Panc1 (cell line): ENCODE results near the gene EPC1. TPM values are rescaled to one million over a fixed set of nuclear protein-coding genes. Genes with fewer than 3 reads are reported as not detected.
"Not testable (repeated sequence)": the region's sequence is repeated elsewhere in the genome, so short reads cannot be mapped to it uniquely, and the experiment has no call there.

Source experiments
- ATAC-seq: fragments of 200-7000 bp; cut with Tn5 transposase; 2 replicates; pipeline ENCODE4 v1.9.1; 2020; ENCODE audit warnings: mild to moderate bottlenecking, moderate library complexity
- BruUV-seq: library from RNA; stranded (reverse); fragments of 400-500 nt; replicated peaks from 2 replicates; lab custom pipeline; 2021; lab: Mats Ljungman, UMichigan
- CTCF ChIA-PET: fragments of 300-600 bp; sonication (Branson Sonifier 250); formaldehyde crosslinking; loops from one replicate; lab custom pipeline; 2022; ENCODE audit warnings: antibody characterized with exemption; lab: Charles Lee
- POLR2A ChIA-PET: fragments of 300-600 bp; sonication (Branson Sonifier 250); formaldehyde crosslinking; loops from one replicate; lab custom pipeline; 2022; ENCODE audit warnings: antibody characterized with exemption; lab: Charles Lee
- DNase-seq: peaks from one replicate; pipeline ENCODE4 v3.0.0-alpha.2; 2010; ENCODE audit warnings: low read depth, low spot score
- H3K27ac ChIP-seq: 2 replicates; pipeline ENCODE4 v1.5.1; 2011; ENCODE audit warnings: mild to moderate bottlenecking, low read length, inconsistent platforms
- H3K27me3 ChIP-seq: fragments of 200-500 bp; sonication (Bioruptor generic); 2 replicates; pipeline ENCODE4 v1.6.0; 2014; ENCODE audit warnings: low read length, inconsistent platforms; ENCODE audit not compliant: control insufficient read depth, insufficient read depth
- H3K36me3 ChIP-seq: fragments of 200-500 bp; sonication (Bioruptor generic); 2 replicates; pipeline ENCODE4 v1.5.1; 2014; ENCODE audit warnings: inconsistent platforms, mild to moderate bottlenecking, low read length, moderate library complexity; ENCODE audit not compliant: control insufficient read depth, insufficient read depth
- H3K4me1 ChIP-seq: 2 replicates; pipeline ENCODE4 v1.5.1; 2011; ENCODE audit warnings: inconsistent platforms, mild to moderate bottlenecking, low read length, moderate library complexity; ENCODE audit not compliant: control insufficient read depth, insufficient read depth
- H3K4me3 ChIP-seq, 2 experiments: 2 replicates each; pipeline ENCODE4 v1.5.1; 2011 to 2012; ENCODE audit warnings: low read depth in 2 of 2, low read length in 2 of 2, mild to moderate bottlenecking in 2 of 2, inconsistent platforms in 1 of 2, moderate library complexity in 1 of 2
- H3K9me3 ChIP-seq: fragments of 200-500 bp; sonication (Bioruptor generic); 2 replicates; pipeline ENCODE4 v1.5.1; 2014; ENCODE audit warnings: low read depth, mild to moderate bottlenecking, inconsistent platforms, low read length, moderate library complexity; ENCODE audit not compliant: control insufficient read depth, insufficient read depth
- CTCF ChIP-seq: fragments of 450-650 bp; IDR thresholded peaks from 2 replicates; pipeline ENCODE4 v1.5.1; 2017; ENCODE audit warnings: mild to moderate bottlenecking
- POLR2AphosphoS5 ChIP-seq: IDR thresholded peaks from 2 replicates; pipeline ENCODE4 v1.6.1; 2012; ENCODE audit warnings: mild to moderate bottlenecking, low read depth, low read length, moderate library complexity
- REST ChIP-seq, 2 experiments: IDR thresholded peaks; 2 replicates each; pipeline ENCODE4 v1.6.1; 2011 to 2012; ENCODE audit warnings: low read depth in 2 of 2, control low read depth in 1 of 2, low read length in 1 of 2, mild to moderate bottlenecking in 1 of 2, moderate library complexity in 1 of 2; ENCODE audit not compliant: insufficient read depth in 1 of 2
- SIN3A ChIP-seq: IDR thresholded peaks from 2 replicates; pipeline ENCODE4 v1.6.1; 2012; ENCODE audit warnings: low read depth, mild to moderate bottlenecking, low read length, moderate library complexity, borderline replicate concordance; ENCODE audit not compliant: insufficient read depth
- TCF7L2 ChIP-seq: IDR thresholded peaks from 2 replicates; pipeline ENCODE4 v1.6.1; 2011; ENCODE audit warnings: mild to moderate bottlenecking, low read depth, low read length, inconsistent platforms
- in situ Hi-C: cut with HindIII; loops from 2 replicates; pipeline ENCODE4 v1.10.0; 2016; ENCODE audit warnings: low sequenced_read_pairs, low pct_unique_long_range_greater_than_20kb
- intact Hi-C: fragments of 100-400 bp; cut with micrococcal nuclease; formaldehyde crosslinking; loops from one replicate; pipeline ENCODE4 v1.10.0; 2022; ENCODE audit not compliant: unreplicated experiment
- total RNA-seq: library from RNA; stranded (reverse); gene quantifications from one replicate; pipeline ENCODE4 v1.2.1, GENCODE V29; 2021; ENCODE audit not compliant: unreplicated experiment

The EPC1 gene
- total RNA-seq, 1 experiment from 2014 or later, result 18.4 TPM

- H3K27ac ChIP-seq, result no peak overlapping the region
- H3K4me1 ChIP-seq, result no peaks in the 10 kb centered on the region; the same call in 1 of the 2 replicates
- CTCF ChIA-PET, result no interaction called here
- no TSS peak for BruUV-seq
- H3K36me3 ChIP-seq, result no peaks in the 10 kb centered on the region
- no peak for DNase-seq
- TF ChIP-seq CTCF (no peak), REST (IDR thresholded peaks at IDR 0.05; ENCODE audit: insufficient read depth in 1 of 2, low read depth in 2 of 2, low read length in 1 of 2) (no peak), POLR2AphosphoS5 (no peak), SIN3A (no peak), TCF7L2 (no peak)
- no peak overlapping the region for H3K4me3 ChIP-seq
- no peaks in the 10 kb centered on the region for H3K27me3 ChIP-seq
- ATAC-seq, result no peak
- intact Hi-C loops (loop anchor here (10.0 kb wide), 1 partner anchor 172 kb away; no protein-coding TSS in a partner anchor), in situ Hi-C loops (no loop called here)
- POLR2A ChIA-PET, result no interaction called here
- H3K9me3 ChIP-seq, result no peaks in the 10 kb centered on the region
These were observed 19.6 kb upstream of the EPC1 start for GRCh38 chr10:32366588-32366987.

- no peak for ATAC-seq
- in situ Hi-C loops (no loop called here), intact Hi-C loops (loop anchor here (10.0 kb wide), 1 partner anchor 171 kb away; no protein-coding TSS in a partner anchor)
- no peak overlapping the region for H3K27ac ChIP-seq
- TF ChIP-seq POLR2AphosphoS5 (no peak), CTCF (no peak), REST (IDR thresholded peaks at IDR 0.05; ENCODE audit: insufficient read depth in 1 of 2, low read depth in 2 of 2, low read length in 1 of 2) (no peak), SIN3A (no peak), TCF7L2 (no peak)
- no peak for DNase-seq
- no peaks in the 10 kb centered on the region; the same call in 1 of the 2 replicates for H3K4me1 ChIP-seq
- H3K27me3 ChIP-seq, result no peaks in the 10 kb centered on the region
- no peaks in the 10 kb centered on the region for H3K9me3 ChIP-seq
- ChIA-PET POLR2A (no interaction called here), CTCF (no interaction called here)
- H3K36me3 ChIP-seq, result no peaks in the 10 kb centered on the region
- H3K4me3 ChIP-seq, result no peak overlapping the region
- BruUV-seq, result no TSS peak
These were observed 19.2 kb upstream of the EPC1 start for GRCh38 chr10:32366111-32366510.

GRCh38 chr10:32365404-32365803 is 18.4 kb upstream of the EPC1 start:
- H3K27ac ChIP-seq, BruUV-seq, ATAC-seq, POLR2A ChIA-PET, H3K9me3 ChIP-seq, H3K27me3 ChIP-seq, H3K4me1 ChIP-seq, H3K36me3 ChIP-seq, in situ Hi-C loops, H3K4me3 ChIP-seq, DNase-seq: not testable (repeated sequence)
- CTCF ChIA-PET, result interaction anchor here (0.6 kb wide), 2 partner anchors 27 to 134 kb away, joined by 3 read pairs; no protein-coding TSS in a partner anchor
- intact Hi-C loops, result loop anchor here (10.0 kb wide), 1 partner anchor 171 kb away; no protein-coding TSS in a partner anchor
